Measurements from ENCODE around the gene NKAIN2. TPM values are rescaled to one million over a fixed set of nuclear protein-coding genes. Genes with fewer than 3 reads are reported as not detected.

The NKAIN2 gene
- total and polyA plus RNA-seq, 5 donors from 2014 or later = not detected

GRCh38 chr6:124795643-124796463 lies 992.2 kb downstream of the NKAIN2 start:
- no peak overlapping the region for H3K27ac ChIP-seq (ENCODE audit: insufficient read depth, low read length, poor library complexity, severe bottlenecking)
- H3K27ac Mint-ChIP-seq = no peak overlapping the region
- no peaks in the 10 kb centered on the region for H3K27me3 Mint-ChIP-seq
- H3K9me3 Mint-ChIP-seq = peaks cover 0 to 11% (median 0%) of the 10 kb centered on the region in 7 donors
- H3K4me1 ChIP-seq (ENCODE audit: control insufficient read depth, insufficient read depth, low read length, poor library complexity, severe bottlenecking) = no peaks in the 10 kb centered on the region
- H3K27me3 ChIP-seq (ENCODE audit: control insufficient read depth, insufficient read depth, low read length) = no peaks in the 10 kb centered on the region
- no peaks in the 10 kb centered on the region for H3K36me3 Mint-ChIP-seq
- no peak overlapping the region for H3K4me3 Mint-ChIP-seq
- H3K9me3 ChIP-seq (ENCODE audit: control insufficient read depth in 2 of 2, low read length in 2 of 2) = no peaks in the 10 kb centered on the region
- no peaks in the 10 kb centered on the region for H3K4me1 Mint-ChIP-seq
- no peak overlapping the region for H3K4me3 ChIP-seq (ENCODE audit: low read depth, low read length)
- ATAC-seq (ENCODE audit: low read depth in 2 of 2) (no peak), DNase-seq (no peak)
- H3K36me3 ChIP-seq (ENCODE audit: control insufficient read depth, insufficient read depth, low read length) = no peaks in the 10 kb centered on the region

GRCh38 chr6:124796464-124796970 lies 992.9 kb downstream of the NKAIN2 start:
- no peaks in the 10 kb centered on the region for H3K27me3 Mint-ChIP-seq
- H3K27ac Mint-ChIP-seq = no peak overlapping the region
- Histone ChIP-seq H3K36me3 (ENCODE audit: control insufficient read depth, insufficient read depth, low read length) (no peaks in the 10 kb centered on the region), H3K27me3 (ENCODE audit: control insufficient read depth, insufficient read depth, low read length) (no peaks in the 10 kb centered on the region), H3K27ac (ENCODE audit: insufficient read depth, low read length, poor library complexity, severe bottlenecking) (no peak overlapping the region), H3K9me3 (ENCODE audit: control insufficient read depth in 2 of 2, low read length in 2 of 2) (no peaks in the 10 kb centered on the region), H3K4me1 (ENCODE audit: control insufficient read depth, insufficient read depth, low read length, poor library complexity, severe bottlenecking) (no peaks in the 10 kb centered on the region), H3K4me3 (ENCODE audit: low read depth, low read length) (no peak overlapping the region)
- DNase-seq = no peak
- ATAC-seq (ENCODE audit: low read depth in 2 of 2) = no peak
- H3K4me1 Mint-ChIP-seq = no peaks in the 10 kb centered on the region
- no peaks in the 10 kb centered on the region for H3K36me3 Mint-ChIP-seq
- no peak overlapping the region for H3K4me3 Mint-ChIP-seq
- H3K9me3 Mint-ChIP-seq = peaks cover 0 to 11% (median 3%) of the 10 kb centered on the region in 7 donors

- Histone ChIP-seq H3K4me3 (ENCODE audit: low read depth, low read length) (no peak overlapping the region), H3K36me3 (ENCODE audit: control insufficient read depth, insufficient read depth, low read length) (no peaks in the 10 kb centered on the region), H3K27me3 (ENCODE audit: control insufficient read depth, insufficient read depth, low read length) (no peaks in the 10 kb centered on the region), H3K9me3 (ENCODE audit: control insufficient read depth in 2 of 2, low read length in 2 of 2) (no peaks in the 10 kb centered on the region), H3K4me1 (ENCODE audit: control insufficient read depth, insufficient read depth, low read length, poor library complexity, severe bottlenecking) (no peaks in the 10 kb centered on the region), H3K27ac (ENCODE audit: insufficient read depth, low read length, poor library complexity, severe bottlenecking) (no peak overlapping the region)
- Mint-ChIP-seq H3K36me3 (no peaks in the 10 kb centered on the region), H3K9me3 (peaks cover 0 to 11% (median 3%) of the 10 kb centered on the region in 7 donors), H3K4me1 (no peaks in the 10 kb centered on the region), H3K27ac (no peak overlapping the region), H3K27me3 (no peaks in the 10 kb centered on the region), H3K4me3 (no peak overlapping the region)
- DNase-seq (no peak), ATAC-seq (ENCODE audit: low read depth in 2 of 2) (no peak)
These were observed 993.6 kb downstream of the NKAIN2 start for GRCh38 chr6:124797224-124797623.

- Mint-ChIP-seq H3K36me3 (no peaks in the 10 kb centered on the region), H3K27ac (no peak overlapping the region), H3K9me3 (peaks cover 0 to 11% (median 2%) of the 10 kb centered on the region in 7 donors), H3K4me3 (no peak overlapping the region), H3K4me1 (no peaks in the 10 kb centered on the region), H3K27me3 (no peaks in the 10 kb centered on the region)
- Histone ChIP-seq H3K4me3 (ENCODE audit: low read depth, low read length) (no peak overlapping the region), H3K4me1 (ENCODE audit: control insufficient read depth, insufficient read depth, low read length, poor library complexity, severe bottlenecking) (no peaks in the 10 kb centered on the region), H3K36me3 (ENCODE audit: control insufficient read depth, insufficient read depth, low read length) (no peaks in the 10 kb centered on the region), H3K27me3 (ENCODE audit: control insufficient read depth, insufficient read depth, low read length) (no peaks in the 10 kb centered on the region), H3K9me3 (ENCODE audit: control insufficient read depth in 2 of 2, low read length in 2 of 2) (no peaks in the 10 kb centered on the region), H3K27ac (ENCODE audit: insufficient read depth, low read length, poor library complexity, severe bottlenecking) (no peak overlapping the region)
- DNase-seq = no peak
- ATAC-seq (ENCODE audit: low read depth in 2 of 2) = no peak
These were observed 995.4 kb downstream of the NKAIN2 start for GRCh38 chr6:124798942-124799496.

GRCh38 chr6:124799638-124800037 lies 996.0 kb downstream of the NKAIN2 start:
- Histone ChIP-seq H3K27ac (ENCODE audit: insufficient read depth, low read length, poor library complexity, severe bottlenecking) (no peak overlapping the region), H3K9me3 (ENCODE audit: control insufficient read depth in 2 of 2, low read length in 2 of 2) (no peaks in the 10 kb centered on the region), H3K36me3 (ENCODE audit: control insufficient read depth, insufficient read depth, low read length) (no peaks in the 10 kb centered on the region), H3K4me3 (ENCODE audit: low read depth, low read length) (no peak overlapping the region), H3K4me1 (ENCODE audit: control insufficient read depth, insufficient read depth, low read length, poor library complexity, severe bottlenecking) (no peaks in the 10 kb centered on the region), H3K27me3 (ENCODE audit: control insufficient read depth, insufficient read depth, low read length) (no peaks in the 10 kb centered on the region)
- Mint-ChIP-seq H3K27ac (no peak overlapping the region), H3K4me3 (no peak overlapping the region), H3K4me1 (no peaks in the 10 kb centered on the region), H3K9me3 (peaks cover 0 to 11% (median 0%) of the 10 kb centered on the region in 7 donors), H3K27me3 (no peaks in the 10 kb centered on the region), H3K36me3 (no peaks in the 10 kb centered on the region)
- DNase-seq = no peak
- ATAC-seq (ENCODE audit: low read depth in 2 of 2) = no peak

GRCh38 chr6:124800222-124800621 lies 996.6 kb downstream of the NKAIN2 start:
- no peaks in the 10 kb centered on the region for H3K36me3 Mint-ChIP-seq
- Histone ChIP-seq H3K4me1 (ENCODE audit: control insufficient read depth, insufficient read depth, low read length, poor library complexity, severe bottlenecking) (no peaks in the 10 kb centered on the region), H3K4me3 (ENCODE audit: low read depth, low read length) (no peak overlapping the region), H3K27me3 (ENCODE audit: control insufficient read depth, insufficient read depth, low read length) (no peaks in the 10 kb centered on the region), H3K36me3 (ENCODE audit: control insufficient read depth, insufficient read depth, low read length) (no peaks in the 10 kb centered on the region), H3K9me3 (ENCODE audit: control insufficient read depth in 2 of 2, low read length in 2 of 2) (no peaks in the 10 kb centered on the region), H3K27ac (ENCODE audit: insufficient read depth, low read length, poor library complexity, severe bottlenecking) (no peak overlapping the region)
- DNase-seq = no peak
- no peaks in the 10 kb centered on the region for H3K27me3 Mint-ChIP-seq
- peaks cover 0 to 11% (median 0%) of the 10 kb centered on the region in 7 donors for H3K9me3 Mint-ChIP-seq
- H3K27ac Mint-ChIP-seq = no peak overlapping the region
- H3K4me1 Mint-ChIP-seq = no peaks in the 10 kb centered on the region
- no peak for ATAC-seq (ENCODE audit: low read depth in 2 of 2)
- H3K4me3 Mint-ChIP-seq = no peak overlapping the region

GRCh38 chr6:124812067-124812466 lies 1008.4 kb downstream of the NKAIN2 start:
- H3K27me3 ChIP-seq (ENCODE audit: control insufficient read depth, insufficient read depth, low read length) = no peaks in the 10 kb centered on the region
- Mint-ChIP-seq H3K27me3 (no peaks in the 10 kb centered on the region), H3K36me3 (no peaks in the 10 kb centered on the region), H3K27ac (no peak overlapping the region), H3K9me3 (peaks cover 0 to 19% (median 2%) of the 10 kb centered on the region in 7 donors), H3K4me3 (no peak overlapping the region), H3K4me1 (no peaks in the 10 kb centered on the region)
- no peak for ATAC-seq (ENCODE audit: low read depth in 2 of 2)
- no peak overlapping the region for H3K27ac ChIP-seq (ENCODE audit: insufficient read depth, low read length, poor library complexity, severe bottlenecking)
- no peaks in the 10 kb centered on the region for H3K9me3 ChIP-seq (ENCODE audit: control insufficient read depth in 2 of 2, low read length in 2 of 2)
- no peak overlapping the region for H3K4me3 ChIP-seq (ENCODE audit: low read depth, low read length)
- no peaks in the 10 kb centered on the region for H3K36me3 ChIP-seq (ENCODE audit: control insufficient read depth, insufficient read depth, low read length)
- H3K4me1 ChIP-seq (ENCODE audit: control insufficient read depth, insufficient read depth, low read length, poor library complexity, severe bottlenecking) = no peaks in the 10 kb centered on the region
- no peak for DNase-seq

Data from CD4-positive, CD25-positive, alpha-beta regulatory T cell (primary cell).